HFFc6 (cell line): Measurements from ENCODE around the gene RAB31. TPM values are rescaled to one million over a fixed set of nuclear protein-coding genes. Genes with fewer than 3 reads are reported as not detected.
A peak's percentile ranks its signal among the peaks of the same experiment; 100 is the strongest.

Experiments used
- DNase-seq: peaks from one replicate; pipeline ENCODE4 v3.0.0-alpha.2; 2018
- H3K27ac Mint-ChIP-seq: 2 replicates; pipeline ENCODE4 v1.8.0; 2020; ENCODE audit warnings: mild to moderate bottlenecking, mixed read lengths
- H3K27me3 Mint-ChIP-seq: 2 replicates; pipeline ENCODE4 v1.8.0; 2021; ENCODE audit warnings: mild to moderate bottlenecking, moderate library complexity, mixed read lengths; ENCODE audit not compliant: insufficient read depth
- H3K36me3 Mint-ChIP-seq: 2 replicates; pipeline ENCODE4 v1.8.0; 2021; ENCODE audit warnings: low read depth, mixed read lengths
- H3K4me1 Mint-ChIP-seq: 2 replicates; pipeline ENCODE4 v1.8.0; 2020; ENCODE audit warnings: low read depth, mixed read lengths
- H3K4me3 Mint-ChIP-seq: 2 replicates; pipeline ENCODE4 v1.8.0; 2020; ENCODE audit warnings: mild to moderate bottlenecking, moderate library complexity, mixed read lengths
- H3K9me3 Mint-ChIP-seq: 2 replicates; pipeline ENCODE4 v1.8.0; 2020; ENCODE audit warnings: mild to moderate bottlenecking, mixed read lengths
- CTCF ChIP-seq: fragments of 200-600 bp; sonication (generic); IDR thresholded peaks from 2 replicates; pipeline ENCODE4 v1.5.0; 2021; ENCODE audit warnings: antibody characterized with exemption, mild to moderate bottlenecking
- total RNA-seq, 6 experiments: library from RNA; stranded (reverse); fragmentation: NEBNext Ultra II Directional; extraction: Animal tissue kit (Norgen Biotek cat#: 25700); gene quantifications; 2 replicates in 1 of 6; 3 replicates in 5 of 6; pipeline ENCODE4 v1.2.3, GENCODE V29; 2021

The RAB31 gene
- total RNA-seq, 6 experiments from 2014 or later = 29.4 to 47.5 (median 43.5) TPM

GRCh38 chr18:9740071-9740470 lies 32.0 kb downstream of the RAB31 start:
- TF ChIP-seq CTCF = no peak
- Mint-ChIP-seq H3K27me3 (peaks cover 8% of the 10 kb centered on the region; the same call in 1 of the 2 replicates), H3K4me1 (peaks cover 59% of the 10 kb centered on the region), H3K4me3 (no peak overlapping the region), H3K36me3 (peaks cover 18% of the 10 kb centered on the region), H3K27ac (peak overlapping the region; percentile 17; the same call in 1 of the 2 replicates), H3K9me3 (no peaks in the 10 kb centered on the region)
- DNase-seq = no peak

- Mint-ChIP-seq H3K36me3 (peaks cover 21% of the 10 kb centered on the region), H3K27me3 (peaks cover 5% of the 10 kb centered on the region; the same call in 1 of the 2 replicates), H3K9me3 (no peaks in the 10 kb centered on the region), H3K4me1 (peaks cover 59% of the 10 kb centered on the region), H3K27ac (no peak overlapping the region; the same call in 1 of the 2 replicates), H3K4me3 (no peak overlapping the region)
- no peak for TF ChIP-seq CTCF
- no peak for DNase-seq
Observed at GRCh38 chr18:9741406-9741792, 33.3 kb downstream of the RAB31 start.

GRCh38 chr18:9741793-9742523 lies 33.9 kb downstream of the RAB31 start:
- Mint-ChIP-seq H3K36me3 (peaks cover 21% of the 10 kb centered on the region), H3K27me3 (peaks cover 4% of the 10 kb centered on the region; the same call in 1 of the 2 replicates), H3K4me1 (peaks cover 60% of the 10 kb centered on the region), H3K27ac (peak overlapping the region; percentile 74), H3K4me3 (peak overlapping the region; percentile 60), H3K9me3 (no peaks in the 10 kb centered on the region)
- DNase-seq = no peak
- no peak for TF ChIP-seq CTCF

GRCh38 chr18:9742524-9743131 lies 34.5 kb downstream of the RAB31 start:
- DNase-seq = peak; percentile 15
- H3K36me3 Mint-ChIP-seq = peaks cover 21% of the 10 kb centered on the region
- H3K27ac Mint-ChIP-seq = peak overlapping the region; percentile 74
- peak overlapping the region; percentile 60 for H3K4me3 Mint-ChIP-seq
- no peak for TF ChIP-seq CTCF
- H3K4me1 Mint-ChIP-seq = peaks cover 57% of the 10 kb centered on the region
- peaks cover 4% of the 10 kb centered on the region; the same call in 1 of the 2 replicates for H3K27me3 Mint-ChIP-seq
- no peaks in the 10 kb centered on the region for H3K9me3 Mint-ChIP-seq

- TF ChIP-seq CTCF = no peak
- H3K4me1 Mint-ChIP-seq = peaks cover 52% of the 10 kb centered on the region
- H3K36me3 Mint-ChIP-seq = peaks cover 21% of the 10 kb centered on the region
- peaks cover 4% of the 10 kb centered on the region; the same call in 1 of the 2 replicates for H3K27me3 Mint-ChIP-seq
- peak overlapping the region; percentile 90 for H3K27ac Mint-ChIP-seq
- peak; percentile 94 for DNase-seq
- no peaks in the 10 kb centered on the region for H3K9me3 Mint-ChIP-seq
- H3K4me3 Mint-ChIP-seq = peak overlapping the region; percentile 60
Observed at GRCh38 chr18:9743200-9744016, 35.3 kb downstream of the RAB31 start.
